Tongue (tissue), 2 donors: ENCODE data around the gene PCDHB7. TPM values are rescaled to one million over a fixed set of nuclear protein-coding genes. Genes with fewer than 3 reads are reported as not detected.
"Not testable (repeated sequence)": the region's sequence is repeated elsewhere in the genome, so short reads cannot be mapped to it uniquely, and the experiment has no call there.

Source experiments
- DNase-seq: peaks from one replicate; pipeline ENCODE4 v3.0.0-alpha.2; 2015
- total RNA-seq: library from RNA; depleted of rRNA; stranded (reverse); fragments of >200 nt; gene quantifications from one replicate; pipeline ENCODE4 v1.2.3, GENCODE V29; 2014

Gene PCDHB7
- 3.3 TPM for total RNA-seq

DNA sequence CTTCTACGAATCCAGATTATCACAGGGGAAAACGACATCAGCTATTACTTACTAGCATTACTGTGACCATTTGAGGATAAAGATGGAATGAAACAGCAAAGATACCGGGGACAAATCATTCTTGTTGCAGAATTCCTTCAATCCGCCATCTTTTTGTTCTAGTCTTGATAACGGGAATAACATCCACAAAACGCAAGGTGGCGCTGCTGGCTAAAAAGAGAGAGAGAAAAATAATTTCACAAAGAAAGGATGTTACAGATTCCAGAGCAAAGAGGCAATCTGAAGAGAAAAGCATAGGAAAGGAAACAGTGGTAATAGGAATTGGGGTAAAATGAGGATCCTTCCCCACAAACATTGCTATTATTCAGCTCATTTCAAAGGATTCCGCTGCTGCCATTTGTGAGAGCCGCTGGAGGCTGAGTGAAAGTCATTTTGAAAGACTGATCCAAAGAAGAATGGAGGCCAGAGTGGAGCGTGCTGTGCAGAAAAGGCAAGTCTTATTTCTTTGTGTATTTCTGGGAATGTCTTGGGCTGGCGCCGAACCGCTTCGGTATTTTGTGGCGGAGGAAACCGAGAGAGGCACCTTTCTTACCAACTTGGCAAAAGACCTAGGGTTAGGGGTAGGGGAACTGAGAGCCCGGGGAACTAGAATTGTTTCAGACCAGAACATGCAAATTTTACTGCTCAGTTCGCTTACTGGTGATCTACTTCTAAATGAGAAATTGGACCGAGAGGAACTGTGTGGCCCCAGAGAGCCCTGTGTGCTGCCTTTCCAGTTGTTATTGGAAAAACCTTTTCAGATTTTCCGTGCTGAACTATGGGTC, at the start of gene PCDHB7:
TSS of gene PCDHB7 (plus strand) at position 264 of the 824 bp plus-strand sequence. CDS start at position 456, 192 bp downstream.
- peak; percentile 54 for DNase-seq

DNA sequence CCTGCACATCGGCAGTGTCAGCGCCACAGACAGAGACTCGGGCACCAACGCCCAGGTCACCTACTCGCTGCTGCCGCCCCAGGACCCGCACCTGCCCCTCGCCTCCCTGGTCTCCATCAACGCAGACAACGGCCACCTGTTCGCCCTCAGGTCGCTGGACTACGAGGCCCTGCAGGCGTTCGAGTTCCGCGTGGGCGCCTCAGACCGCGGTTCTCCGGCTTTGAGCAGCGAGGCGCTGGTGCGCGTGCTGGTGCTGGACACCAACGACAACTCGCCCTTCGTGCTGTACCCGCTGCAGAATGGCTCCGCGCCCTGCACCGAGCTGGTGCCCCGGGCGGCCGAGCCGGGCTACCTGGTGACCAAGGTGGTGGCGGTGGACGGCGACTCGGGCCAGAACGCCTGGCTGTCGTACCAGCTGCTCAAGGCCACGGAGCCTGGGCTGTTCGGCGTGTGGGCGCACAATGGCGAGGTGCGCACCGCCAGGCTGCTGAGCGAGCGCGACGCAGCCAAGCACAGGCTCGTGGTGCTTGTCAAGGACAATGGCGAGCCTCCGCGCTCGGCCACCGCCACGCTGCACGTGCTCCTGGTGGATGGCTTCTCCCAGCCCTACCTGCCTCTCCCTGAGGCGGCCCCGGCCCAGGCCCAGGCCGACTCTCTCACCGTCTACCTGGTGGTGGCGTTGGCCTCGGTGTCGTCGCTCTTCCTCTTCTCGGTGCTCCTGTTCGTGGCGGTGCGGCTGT, 48.9 kb upstream of the PCDHB7 start:
- DNase-seq, result not testable (repeated sequence)

DNA sequence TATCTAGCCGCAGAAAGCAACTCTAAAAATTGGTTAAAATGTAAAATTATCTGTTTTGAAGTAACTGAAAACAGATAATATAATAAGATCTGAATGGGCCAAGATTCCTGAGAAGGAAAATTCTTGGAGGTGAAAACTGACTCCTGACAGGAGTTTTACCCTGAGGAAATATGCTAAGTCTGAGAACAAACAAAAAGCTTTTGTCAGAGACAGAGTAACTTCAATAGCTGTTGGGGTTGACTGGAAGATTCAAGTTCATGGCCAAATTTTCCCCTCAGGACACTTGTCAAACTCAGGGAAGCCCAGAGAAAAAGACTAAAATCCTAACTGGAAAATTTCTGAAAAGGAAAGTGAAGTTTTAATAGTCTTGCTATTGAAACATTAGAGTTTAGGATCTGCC, 45.1 kb upstream of the PCDHB7 start:
- DNase-seq, result no peak

DNA sequence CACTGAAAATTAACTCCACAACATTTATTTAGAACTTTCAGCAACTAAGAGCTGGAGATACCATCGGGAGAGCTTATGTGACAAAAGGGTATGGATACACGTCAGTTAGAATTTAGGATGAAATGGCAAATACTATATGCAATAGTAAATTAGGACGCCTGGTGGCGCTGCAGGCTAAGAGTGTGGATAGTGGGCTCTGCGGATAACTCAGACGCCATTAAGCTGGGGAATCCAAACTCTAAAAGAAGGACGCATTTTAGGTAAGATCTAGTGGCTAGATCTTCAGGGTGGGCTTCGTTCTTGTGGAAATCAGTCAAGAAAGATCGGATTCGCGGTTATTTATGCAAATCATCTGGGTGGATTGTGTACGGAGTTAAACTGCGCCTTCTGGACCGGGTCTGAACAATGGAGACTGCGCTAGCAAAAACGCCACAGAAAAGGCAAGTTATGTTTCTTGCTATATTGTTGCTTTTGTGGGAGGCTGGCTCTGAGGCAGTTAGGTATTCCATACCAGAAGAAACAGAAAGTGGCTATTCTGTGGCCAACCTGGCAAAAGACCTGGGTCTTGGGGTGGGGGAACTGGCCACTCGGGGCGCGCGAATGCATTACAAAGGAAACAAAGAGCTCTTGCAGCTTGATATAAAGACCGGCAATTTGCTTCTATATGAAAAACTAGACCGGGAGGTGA, 37.3 kb upstream of the PCDHB7 start, which contains the start of gene PCDHB5:
TSS of gene PCDHB5 (plus strand) at position 177 of the 688 bp plus-strand sequence. CDS start at position 406, 229 bp downstream.
- DNase-seq, result peak; percentile 15

DNA sequence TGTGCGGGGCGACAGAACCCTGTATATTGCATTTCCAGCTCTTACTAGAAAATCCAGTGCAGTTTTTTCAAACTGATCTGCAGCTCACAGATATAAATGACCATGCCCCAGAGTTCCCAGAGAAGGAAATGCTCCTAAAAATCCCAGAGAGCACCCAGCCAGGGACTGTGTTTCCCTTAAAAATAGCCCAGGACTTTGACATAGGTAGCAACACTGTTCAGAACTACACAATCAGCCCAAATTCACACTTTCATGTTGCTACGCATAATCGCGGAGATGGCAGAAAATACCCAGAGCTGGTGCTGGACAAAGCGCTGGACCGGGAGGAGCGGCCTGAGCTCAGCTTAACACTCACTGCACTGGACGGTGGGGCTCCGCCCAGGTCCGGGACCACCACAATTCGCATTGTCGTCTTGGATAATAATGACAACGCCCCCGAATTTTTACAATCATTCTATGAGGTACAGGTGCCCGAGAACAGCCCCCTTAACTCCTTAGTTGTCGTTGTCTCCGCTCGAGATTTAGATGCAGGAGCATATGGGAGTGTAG, 36.7 kb upstream of the PCDHB7 start:
- no peak for DNase-seq

DNA sequence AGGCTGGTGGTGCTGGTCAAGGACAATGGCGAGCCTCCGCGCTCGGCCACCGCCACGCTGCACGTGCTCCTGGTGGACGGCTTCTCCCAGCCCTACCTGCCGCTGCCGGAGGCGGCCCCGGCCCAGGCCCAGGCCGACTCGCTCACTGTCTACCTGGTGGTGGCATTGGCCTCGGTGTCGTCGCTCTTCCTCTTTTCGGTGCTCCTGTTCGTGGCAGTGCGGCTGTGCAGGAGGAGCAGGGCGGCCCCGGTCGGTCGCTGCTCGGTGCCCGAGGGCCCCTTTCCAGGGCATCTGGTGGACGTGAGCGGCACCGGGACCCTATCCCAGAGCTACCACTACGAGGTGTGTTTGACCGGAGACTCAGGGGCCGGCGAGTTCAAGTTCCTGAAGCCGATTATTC, 35.1 kb upstream of the PCDHB7 start:
- not testable (repeated sequence) for DNase-seq

DNA sequence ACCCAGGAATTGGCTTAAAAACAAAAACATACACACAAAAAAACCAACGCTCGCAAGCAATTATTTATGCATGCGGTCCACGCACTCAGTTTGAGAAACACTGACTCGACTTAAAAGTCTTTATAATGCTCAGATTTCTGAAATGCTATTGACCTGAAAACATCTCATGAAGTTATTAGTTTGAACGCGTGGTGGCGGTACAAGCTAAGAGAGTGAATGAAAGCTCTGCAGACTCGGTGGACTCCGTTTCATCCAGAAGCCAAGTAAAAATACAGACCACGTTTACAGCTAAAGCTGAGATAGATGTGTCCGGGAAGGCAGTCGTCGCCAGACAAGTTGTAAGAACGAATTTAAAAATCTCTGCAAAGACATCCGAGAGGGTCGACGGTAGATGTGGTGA, 22.6 kb upstream of the PCDHB7 start, which contains the start of gene PCDHB6:
TSS of gene PCDHB6 (plus strand) at position 246 of the 400 bp plus-strand sequence. CDS start 201 bp downstream, outside the sequence.
- peak; percentile 40 for DNase-seq

DNA sequence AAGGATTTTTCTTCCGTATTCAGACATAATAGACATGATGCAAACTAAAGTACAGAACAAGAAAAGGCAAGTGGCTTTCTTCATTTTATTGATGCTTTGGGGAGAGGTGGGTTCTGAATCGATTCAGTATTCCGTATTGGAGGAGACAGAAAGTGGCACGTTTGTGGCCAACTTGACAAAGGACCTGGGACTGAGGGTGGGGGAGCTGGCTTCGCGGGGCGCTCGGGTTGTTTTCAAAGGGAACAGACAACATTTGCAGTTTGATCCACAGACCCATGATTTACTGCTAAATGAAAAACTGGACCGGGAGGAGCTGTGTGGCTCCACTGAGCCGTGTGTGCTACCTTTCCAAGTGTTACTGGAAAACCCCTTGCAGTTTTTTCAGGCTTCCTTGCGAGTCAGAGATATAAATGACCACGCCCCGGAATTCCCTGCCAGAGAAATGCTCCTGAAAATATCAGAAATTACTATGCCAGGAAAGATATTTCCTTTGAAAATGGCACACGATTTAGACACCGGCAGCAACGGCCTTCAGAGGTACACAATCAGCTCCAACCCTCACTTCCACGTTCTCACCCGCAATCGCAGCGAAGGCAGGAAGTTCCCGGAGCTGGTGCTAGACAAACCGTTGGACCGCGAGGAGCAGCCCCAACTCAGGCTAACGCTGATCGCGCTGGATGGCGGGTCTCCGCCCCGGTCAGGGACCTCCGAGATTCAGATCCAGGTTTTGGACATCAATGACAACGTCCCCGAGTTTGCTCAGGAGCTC, 22.0 kb upstream of the PCDHB7 start:
- DNase-seq, result no peak

DNA sequence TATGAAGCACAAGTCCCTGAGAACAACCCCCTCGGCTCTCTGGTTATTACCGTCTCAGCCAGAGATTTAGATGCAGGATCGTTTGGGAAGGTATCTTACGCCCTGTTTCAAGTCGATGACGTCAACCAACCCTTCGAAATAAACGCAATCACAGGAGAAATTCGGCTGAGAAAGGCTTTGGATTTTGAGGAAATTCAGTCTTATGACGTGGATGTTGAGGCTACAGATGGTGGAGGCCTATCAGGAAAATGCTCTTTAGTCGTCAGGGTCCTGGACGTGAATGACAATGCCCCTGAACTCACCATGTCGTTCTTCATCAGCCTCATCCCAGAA, 21.5 kb upstream of the PCDHB7 start:
- no peak for DNase-seq

DNA sequence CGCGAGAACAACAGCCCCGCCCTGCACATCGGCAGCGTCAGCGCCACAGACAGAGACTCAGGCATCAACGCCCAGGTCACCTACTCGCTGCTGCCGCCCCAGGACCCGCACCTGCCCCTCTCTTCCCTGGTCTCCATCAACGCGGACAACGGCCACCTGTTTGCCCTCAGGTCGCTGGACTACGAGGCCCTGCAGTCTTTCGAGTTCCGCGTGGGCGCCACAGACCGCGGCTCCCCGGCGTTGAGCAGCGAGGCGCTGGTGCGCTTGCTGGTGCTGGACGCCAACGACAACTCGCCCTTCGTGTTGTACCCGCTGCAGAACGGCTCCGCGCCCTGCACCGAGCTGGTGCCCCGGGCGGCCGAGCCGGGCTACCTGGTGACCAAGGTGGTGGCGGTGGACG, 20.8 kb upstream of the PCDHB7 start:
- not testable (repeated sequence) for DNase-seq

DNA sequence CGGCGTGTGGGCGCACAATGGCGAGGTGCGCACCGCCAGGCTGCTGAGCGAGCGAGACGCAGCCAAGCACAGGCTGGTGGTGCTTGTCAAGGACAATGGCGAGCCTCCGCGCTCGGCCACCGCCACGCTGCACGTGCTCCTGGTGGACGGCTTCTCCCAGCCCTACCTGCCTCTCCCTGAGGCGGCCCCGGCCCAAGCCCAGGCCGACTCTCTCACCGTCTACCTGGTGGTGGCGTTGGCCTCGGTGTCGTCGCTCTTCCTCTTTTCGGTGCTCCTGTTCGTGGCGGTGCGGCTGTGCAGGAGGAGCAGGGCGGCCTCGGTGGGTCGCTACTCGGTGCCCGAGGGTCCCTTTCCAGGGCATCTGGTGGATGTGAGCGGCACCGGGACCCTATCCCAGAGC, 20.3 kb upstream of the PCDHB7 start:
- not testable (repeated sequence) for DNase-seq

DNA sequence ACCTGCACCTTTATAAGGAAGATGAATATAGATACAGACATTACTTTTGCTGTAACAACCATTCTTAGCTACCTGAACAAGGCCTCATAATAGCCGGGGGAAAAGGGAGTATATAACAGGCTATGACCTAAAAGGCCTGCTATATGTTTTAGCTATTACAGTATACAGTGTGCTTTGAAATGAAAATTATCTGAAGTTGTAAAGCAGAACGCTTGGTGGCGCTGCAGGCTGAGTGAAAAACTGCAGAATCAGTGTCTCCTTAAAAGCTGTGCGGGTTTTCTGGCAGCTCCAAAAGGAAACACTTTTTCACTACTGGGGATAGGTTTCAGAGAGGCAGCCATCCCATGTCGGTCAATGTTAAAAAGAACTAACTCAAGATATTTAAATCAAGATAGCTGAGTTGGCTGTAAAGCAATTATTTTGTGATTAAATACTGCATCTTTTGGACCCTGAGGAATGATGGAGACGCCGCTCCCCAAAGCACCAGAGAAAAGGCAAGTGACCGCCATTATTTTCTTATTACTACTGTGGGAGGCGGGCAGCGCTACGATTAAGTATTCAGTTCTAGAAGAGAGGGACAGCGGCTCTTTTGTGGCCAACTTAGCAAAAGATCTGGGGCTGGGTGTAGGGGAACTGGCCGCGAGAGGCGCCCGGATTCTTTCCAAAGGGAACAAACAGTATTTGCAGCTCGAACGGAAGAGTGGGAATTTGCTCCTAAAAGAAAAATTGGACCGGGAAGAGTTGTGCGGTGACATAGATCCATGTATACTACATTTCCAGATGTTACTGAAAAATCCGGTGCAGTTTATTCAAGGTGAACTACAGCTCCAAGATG, 16.7 kb upstream of the PCDHB7 start:
- DNase-seq, result no peak

DNA sequence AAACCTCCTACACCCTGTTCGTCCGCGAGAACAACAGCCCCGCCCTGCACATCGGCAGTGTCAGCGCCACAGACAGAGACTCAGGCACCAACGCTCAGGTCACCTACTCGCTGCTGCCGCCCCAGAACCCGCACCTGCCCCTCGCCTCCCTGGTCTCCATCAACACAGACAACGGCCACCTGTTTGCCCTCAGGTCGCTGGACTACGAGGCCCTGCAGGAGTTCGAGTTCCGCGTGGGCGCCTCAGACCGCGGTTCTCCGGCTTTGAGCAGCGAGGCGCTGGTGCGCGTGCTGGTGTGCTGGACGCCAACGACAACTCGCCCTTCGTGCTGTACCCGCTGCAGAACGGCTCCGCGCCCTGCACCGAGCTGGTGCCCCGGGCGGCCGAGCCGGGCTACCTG, 15.1 kb upstream of the PCDHB7 start:
- DNase-seq, result not testable (repeated sequence)

DNA sequence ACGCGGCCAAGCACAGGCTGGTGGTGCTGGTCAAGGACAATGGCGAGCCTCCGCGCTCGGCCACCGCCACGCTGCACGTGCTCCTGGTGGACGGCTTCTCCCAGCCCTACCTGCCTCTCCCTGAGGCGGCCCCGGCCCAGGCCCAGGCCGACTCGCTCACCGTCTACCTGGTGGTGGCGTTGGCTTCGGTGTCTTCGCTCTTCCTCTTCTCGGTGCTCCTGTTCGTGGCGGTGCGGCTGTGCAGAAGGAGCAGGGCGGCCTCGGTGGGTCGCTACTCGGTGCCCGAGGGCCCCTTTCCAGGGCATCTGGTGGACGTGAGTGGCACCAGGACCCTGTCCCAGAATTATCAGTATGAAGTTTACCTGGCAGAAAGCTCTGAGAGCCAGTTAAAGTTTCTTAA, 14.5 kb upstream of the PCDHB7 start:
- DNase-seq, result not testable (repeated sequence)

DNA sequence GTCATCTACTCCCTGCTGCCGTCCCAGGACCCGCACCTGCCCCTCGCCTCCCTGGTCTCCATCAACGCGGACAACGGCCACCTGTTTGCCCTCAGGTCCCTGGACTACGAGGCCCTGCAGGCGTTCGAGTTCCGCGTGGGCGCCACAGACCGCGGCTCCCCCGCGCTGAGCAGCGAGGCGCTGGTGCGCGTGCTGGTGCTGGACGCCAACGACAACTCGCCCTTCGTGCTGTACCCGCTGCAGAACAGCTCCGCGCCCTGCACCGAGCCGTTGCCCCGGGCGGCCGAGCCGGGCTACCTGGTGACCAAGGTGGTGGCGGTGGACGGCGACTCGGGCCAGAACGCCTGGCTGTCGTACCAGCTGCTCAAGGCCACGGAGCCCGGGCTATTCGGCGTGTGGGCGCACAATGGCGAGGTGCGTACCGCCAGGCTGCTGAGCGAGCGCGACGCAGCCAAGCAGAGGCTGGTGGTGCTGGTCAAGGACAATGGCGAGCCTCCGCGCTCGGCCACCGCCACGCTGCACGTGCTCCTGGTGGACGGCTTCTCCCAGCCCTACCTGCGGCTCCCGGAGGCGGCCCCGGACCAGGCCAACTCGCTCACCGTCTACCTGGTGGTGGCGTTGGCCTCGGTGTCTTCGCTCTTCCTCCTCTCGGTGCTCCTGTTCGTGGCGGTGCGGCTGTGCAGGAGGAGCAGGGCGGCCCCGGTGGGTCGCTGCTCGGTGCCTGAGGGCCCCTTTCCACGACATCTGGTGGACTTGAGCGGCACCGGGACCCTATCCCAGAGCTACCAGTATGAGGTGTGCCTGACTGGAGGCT, 2.1 kb downstream of the PCDHB7 start:
- DNase-seq, result not testable (repeated sequence)

DNA sequence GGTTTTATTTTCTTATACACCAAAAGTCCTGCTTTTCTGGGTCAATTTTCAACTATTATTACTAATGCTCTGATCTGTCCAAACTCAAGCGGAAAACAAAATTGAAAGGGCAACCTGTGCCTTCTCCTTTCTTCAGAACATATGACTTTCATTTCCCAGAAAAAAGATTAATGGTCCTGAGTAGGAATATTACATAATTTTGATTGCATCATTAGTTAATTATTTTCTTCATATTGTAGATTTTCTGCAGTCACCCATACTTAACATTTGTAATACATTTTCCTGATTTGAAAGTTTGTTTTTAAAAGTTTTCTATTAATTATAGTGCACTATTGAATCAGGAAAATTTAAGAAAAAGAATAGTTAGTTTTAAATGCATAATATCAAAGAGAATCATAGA, 3.5 kb downstream of the PCDHB7 start:
- DNase-seq, result no peak

DNA sequence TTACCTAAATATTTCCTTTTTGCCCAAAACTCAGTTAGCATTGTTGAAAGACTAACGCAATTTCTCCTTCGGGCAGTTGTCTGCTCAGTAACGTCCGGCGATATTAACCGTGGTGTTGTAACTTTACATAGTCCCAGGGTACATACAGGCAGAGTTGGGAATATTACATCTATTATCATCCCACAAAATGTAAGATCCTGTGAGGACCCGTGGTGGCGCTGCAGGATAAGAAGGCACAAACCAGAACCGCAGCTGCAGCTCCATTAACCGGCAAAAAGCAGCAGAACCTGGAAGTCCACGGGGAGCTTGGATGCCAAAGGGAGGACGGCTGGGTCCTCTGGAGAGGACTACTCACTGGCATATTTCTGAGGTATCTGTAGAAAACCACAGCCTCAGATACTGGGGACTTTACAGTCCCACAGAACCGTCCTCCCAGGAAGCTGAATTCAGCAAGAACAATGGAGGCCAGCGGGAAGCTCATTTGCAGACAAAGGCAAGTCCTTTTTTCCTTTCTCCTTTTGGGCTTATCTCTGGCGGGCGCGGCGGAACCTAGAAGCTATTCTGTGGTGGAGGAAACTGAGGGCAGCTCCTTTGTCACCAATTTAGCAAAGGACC, 5.2 kb downstream of the PCDHB7 start, which contains the start of gene PCDHB8:
TSS of gene PCDHB8 (plus strand) at position 214 of the 615 bp plus-strand sequence. CDS start at position 459, 245 bp downstream.
- not testable (repeated sequence) for DNase-seq

DNA sequence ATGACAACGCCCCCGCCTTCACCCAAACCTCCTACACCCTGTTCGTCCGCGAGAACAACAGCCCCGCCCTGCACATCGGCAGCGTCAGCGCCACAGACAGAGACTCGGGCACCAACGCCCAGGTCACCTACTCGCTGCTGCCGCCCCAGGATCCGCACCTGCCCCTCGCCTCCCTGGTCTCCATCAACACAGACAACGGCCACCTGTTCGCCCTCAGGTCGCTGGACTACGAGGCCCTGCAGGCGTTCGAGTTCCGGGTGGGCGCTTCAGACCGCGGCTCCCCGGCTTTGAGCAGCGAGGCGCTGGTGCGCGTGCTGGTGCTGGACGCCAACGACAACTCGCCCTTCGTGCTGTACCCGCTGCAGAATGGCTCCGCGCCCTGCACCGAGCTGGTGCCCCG, 6.9 kb downstream of the PCDHB7 start:
- not testable (repeated sequence) for DNase-seq

DNA sequence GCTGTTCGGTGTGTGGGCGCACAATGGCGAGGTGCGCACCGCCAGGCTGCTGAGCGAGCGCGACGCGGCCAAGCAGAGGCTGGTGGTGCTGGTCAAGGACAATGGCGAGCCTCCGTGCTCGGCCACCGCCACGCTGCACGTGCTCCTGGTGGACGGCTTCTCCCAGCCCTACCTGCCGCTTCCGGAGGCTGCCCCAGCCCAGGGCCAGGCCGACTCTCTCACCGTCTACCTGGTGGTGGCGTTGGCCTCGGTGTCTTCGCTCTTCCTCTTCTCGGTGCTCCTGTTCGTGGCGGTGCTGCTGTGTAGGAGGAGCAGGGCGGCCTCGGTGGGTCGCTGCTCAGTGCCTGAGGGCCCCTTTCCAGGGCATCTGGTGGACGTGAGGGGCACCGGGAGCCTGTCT, 7.4 kb downstream of the PCDHB7 start:
- DNase-seq, result not testable (repeated sequence)
